Breast epithelium (tissue), 4 donors: ENCODE measurements around the gene MYCL. TPM values are rescaled to one million over a fixed set of nuclear protein-coding genes. Genes with fewer than 3 reads are reported as not detected.

ENCODE experiments used
- DNase-seq, 2 donors: peaks; one replicate each; pipeline ENCODE4 v3.0.0-alpha.2; 2019; ENCODE audit warnings: low spot score in 2 of 2
- H3K27ac ChIP-seq, 2 donors: fragments of 200-600 bp; sonication (generic) in 1 of 2; one replicate each; pipeline ENCODE4 v1.5.1; 2016 to 2019; ENCODE audit warnings: mild to moderate bottlenecking in 1 of 2
- H3K27me3 ChIP-seq, 2 donors: fragments of 200-600 bp; sonication (generic) in 1 of 2; one replicate each; pipeline versions ENCODE4 v1.5.1 to v1.6.0; 2017 to 2019; ENCODE audit warnings: control low read depth in 1 of 2, mild to moderate bottlenecking in 1 of 2
- H3K36me3 ChIP-seq: fragments of 200-600 bp; one replicate; pipeline ENCODE4 v1.5.1; 2019
- H3K4me1 ChIP-seq, 2 donors: fragments of 200-600 bp; sonication (generic); one replicate each; pipeline ENCODE4 v1.5.1; 2016 to 2019; ENCODE audit warnings: control low read depth in 1 of 2
- H3K4me3 ChIP-seq, 3 donors: fragments of 200-600 bp; sonication (generic); 1 replicate in 2 of 3; 2 replicates in 1 of 3; pipeline ENCODE4 v1.5.1; 2016 to 2019; ENCODE audit warnings: mild to moderate bottlenecking in 3 of 3, moderate library complexity in 2 of 3
- H3K9me3 ChIP-seq, 2 donors: fragments of 200-600 bp; sonication (generic) in 1 of 2; one replicate each; pipeline ENCODE4 v1.5.1; 2016 to 2019; ENCODE audit warnings: control low read depth in 1 of 2
- CTCF ChIP-seq, 3 donors: fragments of 450-650 bp; IDR thresholded peaks; one replicate each; pipeline ENCODE4 v1.5.1; 2016 to 2017; ENCODE audit warnings: antibody characterized with exemption in 3 of 3, mild to moderate bottlenecking in 3 of 3, moderate library complexity in 3 of 3
- POLR2A ChIP-seq: fragments of 450-650 bp; IDR thresholded peaks from one replicate; pipeline ENCODE4 v1.6.1; 2016; ENCODE audit warnings: antibody characterized with exemption, mild to moderate bottlenecking, moderate library complexity
- POLR2AphosphoS5 ChIP-seq, 3 donors: sonication (generic); formaldehyde crosslinking; IDR thresholded peaks; one replicate each; pipeline ENCODE4 v1.6.1; 2017; ENCODE audit warnings: antibody characterized with exemption in 3 of 3
- intact Hi-C: fragments of 100-400 bp; cut with DNase I; formaldehyde crosslinking; loops from one replicate; pipeline ENCODE4 v1.15.1; 2023; ENCODE audit warnings: low total_unique reads
- total RNA-seq, 3 donors: library from RNA; depleted of rRNA; stranded (reverse); fragments of >200 nt; gene quantifications; one replicate each; pipeline ENCODE4 v1.1.0, GENCODE V29; 2016

MYCL gene
- 1 to 10 TPM in 1 of 3 donors, under 1 TPM in 2; 0.32 to 5.3 (median 0.98) TPM for total RNA-seq

GRCh38 chr1:39901714-39902459 lies at the start of gene MYCL:
Gene MYCL (minus strand): TSS chr1:39901917. CDS start chr1:39901434, 483 bp downstream.
- Histone ChIP-seq H3K4me1 (peaks cover 0 to 8% of the 10 kb centered on the region in 2 donors), H3K4me3 (peak within 1 kb of the TSS; percentile 46 to 85 (median 69)), H3K9me3 (no peaks in the 10 kb centered on the region), H3K27me3 (peaks cover 0 to 2% of the 10 kb centered on the region in 2 donors), H3K27ac (peak within 1 kb of the TSS; percentile 34 to 40), H3K36me3 (no peaks in the 10 kb centered on the region)
- peak; percentile 82 to 88 for DNase-seq
- intact Hi-C loops, result loop anchor here (5.0 kb wide), 1 partner anchor 85 kb away; no protein-coding TSS in a partner anchor
- peak in 1 of 3 donors; percentile 18 for TF ChIP-seq POLR2AphosphoS5 (IDR thresholded peaks at IDR 0.05)
- no peak for TF ChIP-seq POLR2A
- peak; percentile 44 to 84 (median 72) for TF ChIP-seq CTCF (IDR thresholded peaks at IDR 0.05)

GRCh38 chr1:39949891-39950290 lies 48.2 kb upstream of the MYCL start:
- no peak for DNase-seq
- Histone ChIP-seq H3K9me3 (no peaks in the 10 kb centered on the region), H3K4me3 (no peak overlapping the region), H3K36me3 (no peaks in the 10 kb centered on the region), H3K27ac (peak overlapping the region in 1 of 2 donors; percentile 38), H3K4me1 (no peaks in the 10 kb centered on the region), H3K27me3 (no peaks in the 10 kb centered on the region)
- no peak for TF ChIP-seq POLR2AphosphoS5 (IDR thresholded peaks at IDR 0.05)
- no peak for TF ChIP-seq CTCF (IDR thresholded peaks at IDR 0.05)
- no peak for TF ChIP-seq POLR2A
- intact Hi-C loops, result no loop called here

GRCh38 chr1:39947260-39947659 lies 45.5 kb upstream of the MYCL start:
- TF ChIP-seq POLR2A, result no peak
- TF ChIP-seq POLR2AphosphoS5 (IDR thresholded peaks at IDR 0.05), result no peak
- TF ChIP-seq CTCF (IDR thresholded peaks at IDR 0.05), result no peak
- Histone ChIP-seq H3K9me3 (no peaks in the 10 kb centered on the region), H3K4me1 (no peaks in the 10 kb centered on the region), H3K27me3 (no peaks in the 10 kb centered on the region), H3K27ac (no peak overlapping the region), H3K36me3 (no peaks in the 10 kb centered on the region), H3K4me3 (no peak overlapping the region)
- DNase-seq, result no peak
- intact Hi-C loops, result no loop called here

GRCh38 chr1:39946216-39946615 lies 44.5 kb upstream of the MYCL start:
- Histone ChIP-seq H3K9me3 (no peaks in the 10 kb centered on the region), H3K27ac (no peak overlapping the region), H3K27me3 (no peaks in the 10 kb centered on the region), H3K36me3 (no peaks in the 10 kb centered on the region), H3K4me1 (no peaks in the 10 kb centered on the region), H3K4me3 (no peak overlapping the region)
- intact Hi-C loops, result no loop called here
- TF ChIP-seq POLR2AphosphoS5 (IDR thresholded peaks at IDR 0.05), result no peak
- no peak for TF ChIP-seq POLR2A
- no peak for TF ChIP-seq CTCF (IDR thresholded peaks at IDR 0.05)
- no peak for DNase-seq

GRCh38 chr1:39944410-39945112 lies 42.8 kb upstream of the MYCL start:
- Histone ChIP-seq H3K9me3 (no peaks in the 10 kb centered on the region), H3K36me3 (no peaks in the 10 kb centered on the region), H3K4me1 (no peaks in the 10 kb centered on the region), H3K4me3 (no peak overlapping the region), H3K27me3 (no peaks in the 10 kb centered on the region), H3K27ac (no peak overlapping the region)
- TF ChIP-seq POLR2AphosphoS5 (IDR thresholded peaks at IDR 0.05) (no peak), CTCF (IDR thresholded peaks at IDR 0.05) (no peak), POLR2A (no peak)
- DNase-seq, result no peak
- intact Hi-C loops, result no loop called here
